HUDEP-2 (cell line): ENCODE measurements around the gene PIK3R2.
A peak's percentile ranks its signal among the peaks of the same experiment; 100 is the strongest.
"Not testable (repeated sequence)": the region's sequence is repeated elsewhere in the genome, so short reads cannot be mapped to it uniquely, and the experiment has no call there.

Source experiments
- DNase-seq, 76 experiments: peaks; one replicate each; lab custom pipeline; 2025; ENCODE audit not compliant: unreplicated experiment in 76 of 76; lab: John Stamatoyannopoulos, UW

The PIK3R2 gene

GRCh38 chr19:18152817-18153555, at the start of gene PIK3R2:
Gene PIK3R2 (plus strand): TSS chr19:18153163. CDS start chr19:18155880, 2,717 bp downstream.
- peak in 75 of 76 experiments; percentile 62 to 100 (median 99) for DNase-seq

GRCh38 chr19:18104793-18105131, 48.2 kb upstream of the PIK3R2 start:
- DNase-seq: no peak

- not testable (repeated sequence) for DNase-seq
Measured at GRCh38 chr19:18105259-18105658, 47.7 kb upstream of the PIK3R2 start.

- no peak for DNase-seq
Measured at GRCh38 chr19:18107235-18107634, 45.7 kb upstream of the PIK3R2 start.

GRCh38 chr19:18108897-18109296, 44.1 kb upstream of the PIK3R2 start:
- DNase-seq: no peak

GRCh38 chr19:18109341-18109732, 43.6 kb upstream of the PIK3R2 start:
- no peak for DNase-seq

GRCh38 chr19:18109733-18110608, 43.0 kb upstream of the PIK3R2 start:
- peak in 34 of 76 experiments; percentile 19 to 66 (median 46) for DNase-seq

GRCh38 chr19:18110609-18111232, 42.2 kb upstream of the PIK3R2 start:
- no peak for DNase-seq

- peak in 71 of 76 experiments; percentile 25 to 93 (median 79) for DNase-seq
Measured at GRCh38 chr19:18112989-18113478, 39.9 kb upstream of the PIK3R2 start.

- no peak for DNase-seq
Measured at GRCh38 chr19:18113827-18114226, 39.1 kb upstream of the PIK3R2 start.

GRCh38 chr19:18114483-18114882, 38.5 kb upstream of the PIK3R2 start:
- no peak for DNase-seq

GRCh38 chr19:18117364-18117691, 35.6 kb upstream of the PIK3R2 start:
- DNase-seq: peak in 1 of 76 experiments; percentile 59

GRCh38 chr19:18117692-18118378, 35.1 kb upstream of the PIK3R2 start:
- peak in 75 of 76 experiments; percentile 60 to 99 (median 94) for DNase-seq

- no peak for DNase-seq
Measured at GRCh38 chr19:18118420-18119012, 34.4 kb upstream of the PIK3R2 start.

GRCh38 chr19:18119013-18119716, 33.8 kb upstream of the PIK3R2 start:
- no peak for DNase-seq

GRCh38 chr19:18119717-18120105, 33.3 kb upstream of the PIK3R2 start:
- DNase-seq: no peak

GRCh38 chr19:18120127-18120526, 32.8 kb upstream of the PIK3R2 start:
- DNase-seq: no peak

- DNase-seq: no peak
Measured at GRCh38 chr19:18121166-18121565, 31.8 kb upstream of the PIK3R2 start.

GRCh38 chr19:18122424-18122823, 30.5 kb upstream of the PIK3R2 start:
- DNase-seq: no peak
